Measurements from ENCODE around the gene FBXO40. TPM values are rescaled to one million over a fixed set of nuclear protein-coding genes. Genes with fewer than 3 reads are reported as not detected.

The FBXO40 gene
- total and polyA plus RNA-seq, 2 of the 13 experiments (the other 11 are each of a cell fraction or from before 2014, with no cell fraction given), result not detected

DNA sequence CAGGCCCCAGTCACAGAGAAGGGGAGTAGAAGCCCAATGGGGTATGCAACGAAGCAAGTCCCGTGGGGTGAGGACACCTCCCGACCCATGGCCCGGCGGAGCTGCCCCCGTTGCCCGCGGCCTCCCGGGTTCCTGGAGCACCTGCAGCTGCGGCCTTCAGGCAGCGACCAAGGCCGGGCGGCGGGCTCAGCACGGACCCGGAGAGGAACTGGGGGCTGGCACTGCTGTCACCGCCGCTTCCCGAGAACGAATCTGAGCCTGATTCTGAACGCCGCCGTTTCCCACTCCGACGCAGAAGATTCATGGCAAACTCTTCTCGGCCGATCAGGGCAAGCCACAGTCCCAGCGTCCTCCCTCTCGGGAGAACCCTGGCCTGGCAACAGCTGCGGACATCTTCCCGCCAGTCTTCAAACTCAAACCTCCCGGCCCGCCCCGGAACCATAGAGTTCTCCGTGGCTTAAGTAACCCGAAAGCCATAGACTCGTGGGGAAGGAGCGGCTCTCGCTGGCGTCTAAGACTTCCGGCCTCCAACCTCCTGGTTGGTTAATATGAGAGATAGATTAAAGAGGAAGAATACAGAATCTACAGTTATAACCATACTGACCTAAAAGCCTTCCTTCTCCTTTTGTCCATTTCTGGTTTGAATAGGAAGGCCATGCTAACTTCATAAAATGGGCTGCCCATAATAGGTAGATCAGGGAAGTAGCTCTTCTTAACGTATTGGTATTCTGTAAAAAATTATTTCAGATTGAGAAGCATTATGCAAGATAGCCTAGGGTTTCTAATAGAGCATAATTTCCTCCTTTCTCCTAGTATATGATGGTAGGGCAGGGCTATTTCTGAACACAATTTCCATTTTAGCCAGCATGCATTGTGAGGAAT, 47.4 kb upstream of the FBXO40 start, which contains the start of gene POLQ (continued):
- TF ChIP-seq, protein P1, sequence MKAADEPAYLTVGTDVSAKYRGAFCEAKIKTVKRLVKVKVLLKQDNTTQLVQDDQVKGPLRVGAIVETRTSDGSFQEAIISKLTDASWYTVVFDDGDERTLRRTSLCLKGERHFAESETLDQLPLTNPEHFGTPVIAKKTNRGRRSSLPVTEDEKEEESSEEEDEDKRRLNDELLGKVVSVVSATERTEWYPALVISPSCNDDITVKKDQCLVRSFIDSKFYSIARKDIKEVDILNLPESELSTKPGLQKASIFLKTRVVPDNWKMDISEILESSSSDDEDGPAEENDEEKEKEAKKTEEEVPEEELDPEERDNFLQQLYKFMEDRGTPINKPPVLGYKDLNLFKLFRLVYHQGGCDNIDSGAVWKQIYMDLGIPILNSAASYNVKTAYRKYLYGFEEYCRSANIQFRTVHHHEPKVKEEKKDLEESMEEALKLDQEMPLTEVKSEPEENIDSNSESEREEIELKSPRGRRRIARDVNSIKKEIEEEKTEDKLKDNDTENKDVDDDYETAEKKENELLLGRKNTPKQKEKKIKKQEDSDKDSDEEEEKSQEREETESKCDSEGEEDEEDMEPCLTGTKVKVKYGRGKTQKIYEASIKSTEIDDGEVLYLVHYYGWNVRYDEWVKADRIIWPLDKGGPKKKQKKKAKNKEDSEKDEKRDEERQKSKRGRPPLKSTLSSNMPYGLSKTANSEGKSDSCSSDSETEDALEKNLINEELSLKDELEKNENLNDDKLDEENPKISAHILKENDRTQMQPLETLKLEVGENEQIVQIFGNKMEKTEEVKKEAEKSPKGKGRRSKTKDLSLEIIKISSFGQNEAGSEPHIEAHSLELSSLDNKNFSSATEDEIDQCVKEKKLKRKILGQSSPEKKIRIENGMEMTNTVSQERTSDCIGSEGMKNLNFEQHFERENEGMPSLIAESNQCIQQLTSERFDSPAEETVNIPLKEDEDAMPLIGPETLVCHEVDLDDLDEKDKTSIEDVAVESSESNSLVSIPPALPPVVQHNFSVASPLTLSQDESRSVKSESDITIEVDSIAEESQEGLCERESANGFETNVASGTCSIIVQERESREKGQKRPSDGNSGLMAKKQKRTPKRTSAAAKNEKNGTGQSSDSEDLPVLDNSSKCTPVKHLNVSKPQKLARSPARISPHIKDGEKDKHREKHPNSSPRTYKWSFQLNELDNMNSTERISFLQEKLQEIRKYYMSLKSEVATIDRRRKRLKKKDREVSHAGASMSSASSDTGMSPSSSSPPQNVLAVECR (CRISPR knock-in tag; IDR thresholded peaks at IDR 0.05; ENCODE audit: borderline replicate concordance), result peak; percentile 100
- TF ChIP-seq, protein P2, sequence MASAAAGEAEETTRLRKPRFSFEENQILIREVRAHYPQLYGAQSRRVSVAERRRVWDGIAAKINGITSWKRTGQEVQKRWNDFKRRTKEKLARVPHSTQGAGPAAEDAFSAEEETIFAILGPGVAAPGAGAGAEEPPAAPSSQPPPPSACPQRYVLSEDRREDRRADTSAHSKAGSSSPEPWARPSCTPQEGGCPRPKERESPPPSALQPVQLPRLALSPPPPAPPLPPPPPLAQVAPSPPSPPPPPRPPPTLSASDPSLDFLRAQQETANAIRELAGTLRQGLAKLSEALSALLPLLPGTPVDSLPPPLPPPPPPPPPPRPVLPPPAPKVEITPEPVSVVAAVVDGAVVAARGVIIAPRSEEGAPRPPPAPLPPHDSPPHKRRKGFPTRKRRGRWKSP (CRISPR knock-in tag; IDR thresholded peaks at IDR 0.05), result peak; percentile 52; the same call in 1 of the 2 replicates
- TF ChIP-seq ZNF234 (CRISPR knock-in tag; conservative IDR thresholded peaks at IDR 0.05) (0 out of 2 replicates have a peak, but pooled peaks have one; percentile 33), ZFP90 (CRISPR knock-in tag; IDR thresholded peaks at IDR 0.05; ENCODE audit: borderline replicate concordance) (0 out of 2 replicates have a peak, but pooled peaks have one; percentile 60), ZSCAN5A (CRISPR knock-in tag; IDR thresholded peaks at IDR 0.05; ENCODE audit: borderline replicate concordance) (no peak), ZNF256 (CRISPR knock-in tag; conservative IDR thresholded peaks at IDR 0.05) (no peak; the same call in 1 of the 2 replicates), ZNF720 (CRISPR knock-in tag; IDR thresholded peaks at IDR 0.05) (no peak), ZNF235 (CRISPR knock-in tag; IDR thresholded peaks at IDR 0.05; ENCODE audit: borderline replicate concordance) (no peak), ATF7-NPFF (CRISPR knock-in tag; IDR thresholded peaks at IDR 0.05; ENCODE audit: low read depth) (peak; percentile 68)
- TF ChIP-seq, protein P3, sequence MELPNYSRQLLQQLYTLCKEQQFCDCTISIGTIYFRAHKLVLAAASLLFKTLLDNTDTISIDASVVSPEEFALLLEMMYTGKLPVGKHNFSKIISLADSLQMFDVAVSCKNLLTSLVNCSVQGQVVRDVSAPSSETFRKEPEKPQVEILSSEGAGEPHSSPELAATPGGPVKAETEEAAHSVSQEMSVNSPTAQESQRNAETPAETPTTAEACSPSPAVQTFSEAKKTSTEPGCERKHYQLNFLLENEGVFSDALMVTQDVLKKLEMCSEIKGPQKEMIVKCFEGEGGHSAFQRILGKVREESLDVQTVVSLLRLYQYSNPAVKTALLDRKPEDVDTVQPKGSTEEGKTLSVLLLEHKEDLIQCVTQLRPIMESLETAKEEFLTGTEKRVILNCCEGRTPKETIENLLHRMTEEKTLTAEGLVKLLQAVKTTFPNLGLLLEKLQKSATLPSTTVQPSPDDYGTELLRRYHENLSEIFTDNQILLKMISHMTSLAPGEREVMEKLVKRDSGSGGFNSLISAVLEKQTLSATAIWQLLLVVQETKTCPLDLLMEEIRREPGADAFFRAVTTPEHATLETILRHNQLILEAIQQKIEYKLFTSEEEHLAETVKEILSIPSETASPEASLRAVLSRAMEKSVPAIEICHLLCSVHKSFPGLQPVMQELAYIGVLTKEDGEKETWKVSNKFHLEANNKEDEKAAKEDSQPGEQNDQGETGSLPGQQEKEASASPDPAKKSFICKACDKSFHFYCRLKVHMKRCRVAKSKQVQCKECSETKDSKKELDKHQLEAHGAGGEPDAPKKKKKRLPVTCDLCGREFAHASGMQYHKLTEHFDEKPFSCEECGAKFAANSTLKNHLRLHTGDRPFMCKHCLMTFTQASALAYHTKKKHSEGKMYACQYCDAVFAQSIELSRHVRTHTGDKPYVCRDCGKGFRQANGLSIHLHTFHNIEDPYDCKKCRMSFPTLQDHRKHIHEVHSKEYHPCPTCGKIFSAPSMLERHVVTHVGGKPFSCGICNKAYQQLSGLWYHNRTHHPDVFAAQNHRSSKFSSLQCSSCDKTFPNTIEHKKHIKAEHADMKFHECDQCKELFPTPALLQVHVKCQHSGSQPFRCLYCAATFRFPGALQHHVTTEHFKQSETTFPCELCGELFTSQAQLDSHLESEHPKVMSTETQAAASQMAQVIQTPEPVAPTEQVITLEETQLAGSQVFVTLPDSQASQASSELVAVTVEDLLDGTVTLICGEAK (IDR thresholded peaks at IDR 0.05), result peak; percentile 26; the same call in 1 of the 2 replicates
- TF ChIP-seq, protein P3 (CRISPR knock-in tag; IDR thresholded peaks at IDR 0.05), result 0 out of 2 replicates have a peak, but pooled peaks have one; percentile 29

Measured in HepG2 (cell line).